HG02840 (cell line): ENCODE data around the gene APOC1.
"Not testable (repeated sequence)": the region's sequence is repeated elsewhere in the genome, so short reads cannot be mapped to it uniquely, and the experiment has no call there.

Experiments used
- ATAC-seq: cut with Tn5 transposase; IDR thresholded peaks from one replicate; pipeline ENCODE4 v1.9.1; 2021; ENCODE audit warnings: mild to moderate bottlenecking, moderate library complexity, moderate number of reproducible peaks; ENCODE audit not compliant: unreplicated experiment, low FRiP score

Gene APOC1

DNA sequence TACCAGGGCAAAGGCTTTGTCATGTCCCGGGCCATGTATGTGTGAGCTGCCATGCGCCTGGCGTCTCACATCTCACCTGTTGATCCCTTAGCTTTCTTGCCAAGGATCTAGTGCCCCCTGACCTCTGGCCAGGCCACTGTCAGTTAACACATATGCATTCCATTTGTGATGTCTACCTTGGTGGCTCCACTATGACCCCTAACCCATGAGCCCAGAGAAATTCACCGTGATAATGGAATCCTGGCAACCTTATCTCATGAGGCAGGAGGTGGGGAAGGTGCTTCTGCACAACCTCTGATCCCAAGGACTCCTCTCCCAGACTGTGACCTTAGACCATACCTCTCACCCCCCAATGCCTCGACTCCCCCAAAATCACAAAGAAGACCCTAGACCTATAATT lies 26.1 kb upstream of the APOC1 start:
- ATAC-seq = not testable (repeated sequence)

- no peak for ATAC-seq
Observed at GRCh38 chr19:44889830-44890365, 24.5 kb upstream of the APOC1 start.

GRCh38 chr19:44890366-44891015 lies 23.9 kb upstream of the APOC1 start:
- peak; percentile 82 for ATAC-seq

DNA sequence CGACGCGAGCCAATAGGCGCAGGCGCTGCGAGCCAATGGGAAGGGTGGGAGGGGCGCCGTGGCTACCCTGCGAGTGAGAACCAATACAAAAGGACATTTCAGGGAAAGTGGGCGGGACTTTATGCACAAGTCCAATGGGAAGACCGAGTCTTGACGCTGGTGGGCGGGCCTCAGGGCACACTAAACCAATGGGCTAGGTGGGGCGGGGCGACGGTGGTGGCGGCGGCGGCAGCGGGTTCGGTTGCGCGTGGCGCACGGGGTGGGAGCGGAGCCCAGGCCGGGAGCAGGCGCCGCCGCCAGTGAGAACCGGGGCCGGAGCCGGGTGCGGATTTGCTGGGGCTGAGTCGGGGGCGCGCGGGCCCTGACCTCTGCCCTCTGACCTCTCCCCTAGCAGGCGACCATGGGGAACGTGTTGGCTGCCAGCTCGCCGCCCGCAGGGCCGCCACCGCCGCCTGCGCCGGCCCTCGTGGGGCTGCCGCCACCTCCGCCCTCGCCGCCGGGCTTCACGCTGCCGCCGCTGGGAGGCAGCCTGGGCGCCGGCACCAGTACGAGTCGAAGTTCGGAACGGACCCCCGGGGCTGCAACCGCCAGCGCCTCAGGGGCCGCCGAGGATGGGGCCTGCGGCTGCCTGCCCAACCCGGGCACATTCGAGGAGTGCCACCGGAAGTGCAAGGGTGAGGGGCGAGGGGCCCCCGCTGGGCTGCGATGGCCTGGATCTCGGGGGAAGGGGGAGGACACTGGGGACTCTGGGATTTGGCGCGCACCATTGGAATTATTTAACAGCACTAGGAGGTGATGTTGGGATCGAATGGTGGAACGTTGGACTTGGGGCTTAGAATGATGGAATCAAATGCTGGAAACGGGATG lies 23.2 kb upstream of the APOC1 start, which contains the start of gene TOMM40:
Gene TOMM40, plus strand, starts transcription at position 239 of the 867 bp plus-strand sequence. Its CDS starts 162 bp downstream, at position 401.
- ATAC-seq = peak; percentile 70

- no peak for ATAC-seq
Observed at GRCh38 chr19:44892932-44893331, 21.5 kb upstream of the APOC1 start.

DNA sequence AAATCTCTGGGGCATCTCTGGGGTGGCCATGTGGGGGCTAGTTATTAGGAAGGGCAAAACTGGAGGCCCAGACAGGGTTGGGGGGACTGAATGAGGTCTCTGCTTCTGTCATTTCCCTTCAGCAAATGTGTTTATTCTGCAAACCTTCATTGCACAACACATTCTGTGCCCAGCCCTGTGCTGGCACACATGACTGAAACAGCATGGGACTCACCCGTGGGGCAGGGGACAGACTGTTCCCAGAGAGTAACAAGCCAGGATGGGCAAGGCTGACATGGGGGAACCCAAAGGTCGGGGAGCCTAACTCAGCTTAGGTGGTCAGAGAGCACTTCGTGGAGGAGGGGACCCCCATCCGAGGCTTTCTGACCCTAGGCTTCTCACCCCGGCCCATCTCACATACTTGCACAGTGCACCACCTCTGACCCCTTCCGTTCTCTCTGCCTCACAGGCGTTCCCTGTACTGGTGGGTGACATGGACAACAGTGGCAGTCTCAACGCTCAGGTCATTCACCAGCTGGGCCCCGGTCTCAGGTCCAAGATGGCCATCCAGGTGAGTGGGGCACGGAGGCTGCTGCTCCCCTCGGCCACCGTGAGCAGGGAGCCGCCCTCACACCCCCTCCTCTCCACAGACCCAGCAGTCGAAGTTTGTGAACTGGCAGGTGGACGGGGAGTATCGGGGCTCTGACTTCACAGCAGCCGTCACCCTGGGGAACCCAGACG lies 20.9 kb upstream of the APOC1 start:
- ATAC-seq = no peak

DNA sequence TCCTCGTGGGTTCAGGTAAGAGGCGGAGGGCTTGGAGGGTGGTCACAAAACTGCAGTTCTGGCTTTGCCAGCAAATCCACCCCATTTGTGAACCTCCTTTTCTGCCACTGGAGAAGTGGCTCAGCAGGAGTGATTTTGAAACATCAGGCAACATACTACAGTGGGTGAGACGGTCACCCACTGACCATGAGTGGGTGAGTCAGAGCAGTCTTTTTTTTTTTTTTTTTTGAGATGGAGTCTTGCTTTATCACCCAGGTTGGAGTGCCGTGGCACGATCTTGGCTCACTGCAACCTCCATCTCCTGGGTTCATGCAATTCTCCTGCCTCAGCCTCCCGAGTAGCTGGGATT lies 20.4 kb upstream of the APOC1 start:
- no peak for ATAC-seq

DNA sequence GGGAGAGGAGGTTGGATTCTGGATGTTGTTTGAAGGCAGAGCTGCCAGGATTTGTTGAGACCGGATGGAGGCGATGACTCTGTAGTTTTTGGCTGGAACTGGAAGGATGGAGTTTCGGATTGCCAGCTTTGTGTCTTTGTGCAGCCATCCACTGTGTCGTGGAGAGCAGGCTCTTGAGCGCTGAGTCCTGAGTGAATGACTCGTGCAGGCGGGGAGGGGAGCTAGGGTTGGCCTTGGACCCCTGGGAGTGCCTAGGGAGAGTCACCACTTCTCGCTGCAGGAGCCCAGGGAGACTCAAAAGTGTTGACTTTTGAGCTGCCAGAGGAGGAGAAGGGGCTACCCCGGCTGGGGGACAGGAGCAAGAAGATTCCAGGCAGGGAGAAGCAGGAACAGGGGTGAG lies 19.5 kb upstream of the APOC1 start:
- ATAC-seq = no peak

DNA sequence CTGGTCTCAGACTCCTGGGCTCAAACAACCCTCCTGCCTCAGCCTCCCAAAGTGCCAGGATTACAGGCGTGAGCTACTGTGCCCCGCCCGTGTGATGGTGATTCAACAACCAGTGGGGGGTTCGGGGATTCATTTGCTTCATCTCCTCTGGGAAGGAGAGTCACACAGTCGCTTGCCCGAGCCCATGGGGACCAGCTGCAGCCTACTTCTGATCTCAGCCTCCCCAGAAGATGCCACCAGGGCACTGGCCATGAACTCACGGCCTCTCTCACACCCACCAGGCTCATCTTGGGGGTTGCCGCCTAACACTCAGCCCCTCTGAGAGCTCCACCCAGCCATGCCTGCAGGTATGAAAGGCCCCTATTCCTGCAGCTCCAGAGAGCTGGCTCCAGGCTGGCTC lies 16.6 kb upstream of the APOC1 start:
- ATAC-seq = no peak

DNA sequence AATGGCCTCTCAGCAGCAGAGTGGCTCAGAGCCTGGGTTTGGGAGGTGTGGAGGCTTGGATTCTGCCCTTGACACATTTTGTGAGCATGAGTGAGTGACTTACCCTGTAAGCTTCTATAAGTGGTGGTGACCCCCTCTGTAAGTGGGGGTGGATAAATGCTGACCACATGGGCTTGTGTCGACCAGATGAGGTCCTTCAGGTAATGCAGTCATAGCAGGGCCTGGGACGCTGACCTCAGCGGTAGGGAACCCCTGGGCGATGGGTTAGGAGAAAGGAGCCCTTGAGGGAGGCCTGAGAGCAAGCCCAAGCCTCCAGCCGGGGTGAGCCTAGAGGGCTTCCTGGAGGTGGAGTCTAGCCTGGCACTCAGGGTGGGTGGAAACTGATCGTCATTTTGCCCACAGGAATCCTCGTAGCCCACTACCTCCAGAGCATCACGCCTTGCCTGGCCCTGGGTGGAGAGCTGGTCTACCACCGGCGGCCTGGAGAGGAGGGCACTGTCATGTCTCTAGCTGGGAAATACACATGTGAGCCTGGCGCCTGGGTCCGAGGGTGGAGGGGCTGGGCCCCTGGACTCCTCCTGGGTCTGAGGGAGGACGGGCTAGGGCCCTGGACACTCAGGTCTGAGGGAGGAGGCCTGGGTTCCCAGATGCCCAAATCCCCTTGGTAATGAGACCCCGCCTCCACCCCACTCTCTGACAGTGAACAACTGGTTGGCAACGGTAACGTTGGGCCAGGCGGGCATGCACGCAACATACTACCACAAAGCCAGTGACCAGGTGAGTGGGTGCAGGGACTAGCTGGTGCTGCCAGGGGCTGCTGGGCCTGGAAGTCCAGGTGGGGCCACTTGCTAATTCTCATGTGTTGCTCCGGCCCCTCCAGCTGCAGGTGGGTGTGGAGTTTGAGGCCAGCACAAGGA lies 13.8 kb upstream of the APOC1 start:
- no peak for ATAC-seq

DNA sequence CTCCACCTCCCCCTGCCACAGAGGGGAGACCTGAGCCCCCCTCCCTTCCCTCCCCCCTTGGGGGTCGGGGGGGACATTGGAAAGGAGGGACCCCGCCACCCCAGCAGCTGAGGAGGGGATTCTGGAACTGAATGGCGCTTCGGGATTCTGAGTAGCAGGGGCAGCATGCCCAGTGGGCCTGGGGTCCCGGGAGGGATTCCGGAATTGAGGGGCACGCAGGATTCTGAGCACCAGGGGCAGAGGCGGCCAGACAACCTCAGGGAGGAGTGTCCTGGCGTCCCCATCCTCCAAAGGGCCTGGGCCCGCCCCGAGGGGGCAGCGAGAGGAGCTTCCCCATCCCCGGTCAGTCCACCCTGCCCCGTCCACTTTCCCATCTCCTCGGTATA lies 11.2 kb upstream of the APOC1 start:
- no peak for ATAC-seq

GRCh38 chr19:44903602-44904425 lies 10.6 kb upstream of the APOC1 start:
- ATAC-seq = no peak

DNA sequence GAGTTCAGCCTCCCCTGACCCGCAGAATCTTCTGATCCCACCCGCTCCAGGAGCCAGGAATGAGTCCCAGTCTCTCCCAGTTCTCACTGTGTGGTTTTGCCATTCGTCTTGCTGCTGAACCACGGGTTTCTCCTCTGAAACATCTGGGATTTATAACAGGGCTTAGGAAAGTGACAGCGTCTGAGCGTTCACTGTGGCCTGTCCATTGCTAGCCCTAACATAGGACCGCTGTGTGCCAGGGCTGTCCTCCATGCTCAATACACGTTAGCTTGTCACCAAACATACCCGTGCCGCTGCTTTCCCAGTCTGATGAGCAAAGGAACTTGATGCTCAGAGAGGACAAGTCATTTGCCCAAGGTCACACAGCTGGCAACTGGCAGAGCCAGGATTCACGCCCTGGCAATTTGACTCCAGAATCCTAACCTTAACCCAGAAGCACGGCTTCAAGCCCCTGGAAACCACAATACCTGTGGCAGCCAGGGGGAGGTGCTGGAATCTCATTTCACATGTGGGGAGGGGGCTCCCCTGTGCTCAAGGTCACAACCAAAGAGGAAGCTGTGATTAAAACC lies 9.9 kb upstream of the APOC1 start:
- no peak for ATAC-seq

DNA sequence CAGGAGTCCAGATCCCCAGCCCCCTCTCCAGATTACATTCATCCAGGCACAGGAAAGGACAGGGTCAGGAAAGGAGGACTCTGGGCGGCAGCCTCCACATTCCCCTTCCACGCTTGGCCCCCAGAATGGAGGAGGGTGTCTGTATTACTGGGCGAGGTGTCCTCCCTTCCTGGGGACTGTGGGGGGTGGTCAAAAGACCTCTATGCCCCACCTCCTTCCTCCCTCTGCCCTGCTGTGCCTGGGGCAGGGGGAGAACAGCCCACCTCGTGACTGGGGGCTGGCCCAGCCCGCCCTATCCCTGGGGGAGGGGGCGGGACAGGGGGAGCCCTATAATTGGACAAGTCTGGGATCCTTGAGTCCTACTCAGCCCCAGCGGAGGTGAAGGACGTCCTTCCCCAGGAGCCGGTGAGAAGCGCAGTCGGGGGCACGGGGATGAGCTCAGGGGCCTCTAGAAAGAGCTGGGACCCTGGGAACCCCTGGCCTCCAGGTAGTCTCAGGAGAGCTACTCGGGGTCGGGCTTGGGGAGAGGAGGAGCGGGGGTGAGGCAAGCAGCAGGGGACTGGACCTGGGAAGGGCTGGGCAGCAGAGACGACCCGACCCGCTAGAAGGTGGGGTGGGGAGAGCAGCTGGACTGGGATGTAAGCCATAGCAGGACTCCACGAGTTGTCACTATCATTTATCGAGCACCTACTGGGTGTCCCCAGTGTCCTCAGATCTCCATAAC lies 8.8 kb upstream of the APOC1 start, which contains the start of gene APOE:
Gene APOE, plus strand, starts transcription at position 360 of the 724 bp plus-strand sequence. CDS start 829 bp downstream, outside the sequence.
- ATAC-seq = no peak

DNA sequence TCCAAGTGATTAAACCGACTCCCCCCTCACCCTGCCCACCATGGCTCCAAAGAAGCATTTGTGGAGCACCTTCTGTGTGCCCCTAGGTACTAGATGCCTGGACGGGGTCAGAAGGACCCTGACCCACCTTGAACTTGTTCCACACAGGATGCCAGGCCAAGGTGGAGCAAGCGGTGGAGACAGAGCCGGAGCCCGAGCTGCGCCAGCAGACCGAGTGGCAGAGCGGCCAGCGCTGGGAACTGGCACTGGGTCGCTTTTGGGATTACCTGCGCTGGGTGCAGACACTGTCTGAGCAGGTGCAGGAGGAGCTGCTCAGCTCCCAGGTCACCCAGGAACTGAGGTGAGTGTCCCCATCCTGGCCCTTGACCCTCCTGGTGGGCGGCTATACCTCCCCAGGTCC lies 6.8 kb upstream of the APOC1 start:
- no peak for ATAC-seq

DNA sequence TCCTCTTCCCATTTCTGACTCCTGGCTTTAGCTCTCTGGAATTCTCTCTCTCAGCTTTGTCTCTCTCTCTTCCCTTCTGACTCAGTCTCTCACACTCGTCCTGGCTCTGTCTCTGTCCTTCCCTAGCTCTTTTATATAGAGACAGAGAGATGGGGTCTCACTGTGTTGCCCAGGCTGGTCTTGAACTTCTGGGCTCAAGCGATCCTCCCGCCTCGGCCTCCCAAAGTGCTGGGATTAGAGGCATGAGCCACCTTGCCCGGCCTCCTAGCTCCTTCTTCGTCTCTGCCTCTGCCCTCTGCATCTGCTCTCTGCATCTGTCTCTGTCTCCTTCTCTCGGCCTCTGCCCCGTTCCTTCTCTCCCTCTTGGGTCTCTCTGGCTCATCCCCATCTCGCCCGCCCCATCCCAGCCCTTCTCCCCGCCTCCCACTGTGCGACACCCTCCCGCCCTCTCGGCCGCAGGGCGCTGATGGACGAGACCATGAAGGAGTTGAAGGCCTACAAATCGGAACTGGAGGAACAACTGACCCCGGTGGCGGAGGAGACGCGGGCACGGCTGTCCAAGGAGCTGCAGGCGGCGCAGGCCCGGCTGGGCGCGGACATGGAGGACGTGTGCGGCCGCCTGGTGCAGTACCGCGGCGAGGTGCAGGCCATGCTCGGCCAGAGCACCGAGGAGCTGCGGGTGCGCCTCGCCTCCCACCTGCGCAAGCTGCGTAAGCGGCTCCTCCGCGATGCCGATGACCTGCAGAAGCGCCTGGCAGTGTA lies 6.2 kb upstream of the APOC1 start:
- ATAC-seq = no peak

DNA sequence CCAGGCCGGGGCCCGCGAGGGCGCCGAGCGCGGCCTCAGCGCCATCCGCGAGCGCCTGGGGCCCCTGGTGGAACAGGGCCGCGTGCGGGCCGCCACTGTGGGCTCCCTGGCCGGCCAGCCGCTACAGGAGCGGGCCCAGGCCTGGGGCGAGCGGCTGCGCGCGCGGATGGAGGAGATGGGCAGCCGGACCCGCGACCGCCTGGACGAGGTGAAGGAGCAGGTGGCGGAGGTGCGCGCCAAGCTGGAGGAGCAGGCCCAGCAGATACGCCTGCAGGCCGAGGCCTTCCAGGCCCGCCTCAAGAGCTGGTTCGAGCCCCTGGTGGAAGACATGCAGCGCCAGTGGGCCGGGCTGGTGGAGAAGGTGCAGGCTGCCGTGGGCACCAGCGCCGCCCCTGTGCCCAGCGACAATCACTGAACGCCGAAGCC lies 5.6 kb upstream of the APOC1 start:
- no peak for ATAC-seq
